Hematopoietic multipotent progenitor cell treated with erythropoietin and hydrocortisone succinate and interleukin-3 and kit ligand, for 17 days (in vitro differentiated cells): ENCODE measurements around the gene TRAPPC10.

ENCODE experiments used
- DNase-seq: peaks from one replicate; pipeline ENCODE4 v3.0.0-alpha.2; 2015; ENCODE audit warnings: low spot score

Gene TRAPPC10

GRCh38 chr21:44039828-44040227 lies 27.7 kb downstream of the TRAPPC10 start:
- DNase-seq = no peak

GRCh38 chr21:44043613-44044012 lies 31.5 kb downstream of the TRAPPC10 start:
- DNase-seq = no peak

DNA sequence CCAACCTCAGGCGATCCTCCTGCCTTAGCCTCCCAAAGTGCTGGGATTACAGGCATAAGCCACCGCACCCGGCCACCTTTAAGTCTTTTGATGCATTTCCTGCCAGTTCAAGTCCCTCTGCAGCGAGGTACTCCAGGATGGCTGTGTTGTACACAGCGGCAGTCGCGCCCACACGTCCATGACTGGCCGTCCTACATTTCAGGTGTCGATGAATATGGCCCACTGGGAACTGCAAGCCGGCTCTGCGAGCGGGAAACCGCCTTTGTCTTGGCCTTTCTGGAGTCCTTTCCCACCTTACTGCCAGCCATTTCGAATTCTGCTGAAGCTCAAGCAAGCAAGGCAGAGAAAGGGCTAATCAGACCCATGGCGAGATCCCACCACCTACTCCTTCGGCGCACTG lies 34.6 kb downstream of the TRAPPC10 start:
- no peak for DNase-seq

DNA sequence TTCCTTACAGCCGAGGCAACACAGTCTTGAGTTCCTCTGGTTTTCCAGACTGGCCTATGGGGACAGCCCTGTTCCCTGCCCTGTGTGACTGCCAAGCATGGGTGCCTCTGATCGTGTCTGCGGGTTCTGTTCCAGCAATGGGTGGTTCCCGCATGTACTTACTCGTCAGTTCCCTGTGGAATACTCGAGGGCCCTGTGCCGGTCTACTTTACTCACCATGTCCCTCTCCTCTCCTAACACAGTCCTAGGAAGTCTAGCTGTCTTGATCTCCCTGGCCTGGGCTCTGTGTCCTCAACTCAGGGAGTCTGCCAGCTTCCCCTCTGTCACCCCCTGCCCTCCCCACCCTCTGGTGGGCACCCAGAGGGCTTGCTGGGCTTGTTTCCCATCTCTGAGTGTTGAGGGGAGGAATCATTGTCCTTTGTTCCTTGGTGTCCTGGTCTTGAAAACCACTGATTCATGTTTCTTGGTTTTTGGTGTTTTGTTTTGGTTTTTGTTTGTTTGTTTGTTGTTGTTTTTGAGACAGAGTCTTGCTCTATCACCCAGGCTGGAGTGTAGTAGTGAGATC lies 36.0 kb downstream of the TRAPPC10 start:
- DNase-seq = no peak

DNA sequence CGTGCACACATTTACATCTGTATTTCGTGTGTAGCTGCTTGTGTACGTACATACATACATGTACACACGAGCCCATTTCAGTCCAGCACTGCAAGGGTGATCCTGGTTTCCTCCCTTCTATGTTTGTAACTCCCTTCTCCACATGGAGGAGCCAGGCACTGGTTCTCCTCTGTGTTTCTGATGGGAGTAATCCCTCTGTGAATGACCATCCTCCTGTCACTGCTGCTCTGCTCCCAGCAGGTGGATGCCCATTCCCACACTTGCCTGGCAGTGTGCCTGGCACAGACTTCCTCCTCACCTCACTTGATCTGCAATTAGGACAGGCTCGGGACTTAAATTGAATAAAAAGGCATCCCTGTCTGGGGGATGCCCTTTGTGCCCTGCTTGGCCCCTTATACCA lies 37.1 kb downstream of the TRAPPC10 start:
- DNase-seq = no peak

DNA sequence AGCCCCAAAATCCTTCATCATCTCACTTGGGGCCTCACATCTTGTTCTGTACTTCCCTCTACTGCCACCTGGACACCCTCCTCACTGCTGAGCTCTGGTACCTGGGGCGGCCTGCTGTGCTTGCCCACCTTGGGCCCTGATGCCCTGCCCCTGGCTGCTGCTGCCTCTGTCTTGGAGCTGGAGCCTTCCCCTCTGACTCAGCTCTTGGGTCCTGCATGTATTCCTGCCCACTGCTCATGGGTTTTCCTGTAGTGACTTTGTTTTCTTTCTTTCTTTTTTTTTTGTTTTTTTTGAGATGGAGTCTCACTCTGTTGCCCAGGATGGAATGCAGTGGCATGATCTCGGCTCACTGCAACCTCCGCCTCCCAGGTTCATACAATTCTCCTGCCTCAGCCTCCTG lies 37.5 kb downstream of the TRAPPC10 start:
- no peak for DNase-seq

DNA sequence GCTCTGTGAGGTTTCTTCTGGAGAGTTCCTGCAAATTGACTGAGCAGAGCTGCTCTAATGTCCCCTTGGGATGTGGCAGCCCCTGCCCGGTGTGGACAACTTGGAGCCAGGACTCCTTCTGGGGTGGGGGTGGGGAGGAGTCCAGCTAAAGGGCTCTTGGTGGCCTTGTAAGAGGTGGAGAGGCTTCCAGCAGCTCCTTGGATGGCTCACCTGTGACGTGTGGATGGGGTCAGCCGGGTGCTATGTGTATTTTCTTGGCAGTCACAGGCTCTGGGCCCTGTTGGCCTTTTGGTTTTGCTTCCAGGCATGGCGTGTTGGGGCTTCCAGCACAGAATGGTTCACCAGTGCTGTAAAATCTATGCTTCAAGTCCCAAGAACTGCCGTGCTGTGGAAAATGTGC lies 38.2 kb downstream of the TRAPPC10 start:
- DNase-seq = no peak

DNA sequence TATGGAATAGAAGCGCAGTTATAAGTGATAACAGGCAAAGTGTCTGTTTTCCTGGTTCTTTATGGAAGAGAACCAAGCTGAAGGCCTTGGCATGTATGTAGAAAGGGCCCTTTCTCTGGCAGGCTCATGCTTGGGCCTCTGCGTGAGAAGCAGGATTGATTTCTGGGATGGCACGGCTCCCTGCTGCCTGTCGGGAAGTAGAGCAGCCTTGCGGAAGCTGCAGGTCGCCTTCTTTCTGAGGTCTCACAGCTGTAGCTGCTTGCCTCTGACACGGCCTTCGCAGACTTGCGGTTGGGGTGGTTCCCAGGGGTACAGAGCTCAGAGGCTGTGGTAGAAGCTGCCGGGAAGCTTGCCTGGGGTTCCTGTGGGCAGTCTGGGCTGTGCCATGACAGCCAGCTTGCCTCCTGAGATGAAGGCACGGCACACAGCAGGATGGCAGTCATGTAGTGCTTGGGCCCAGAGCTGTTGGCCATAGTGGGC lies 39.4 kb downstream of the TRAPPC10 start:
- no peak for DNase-seq

- no peak for DNase-seq
These were observed 40.1 kb downstream of the TRAPPC10 start for GRCh38 chr21:44052071-44052829.

GRCh38 chr21:44052830-44053226 lies 40.7 kb downstream of the TRAPPC10 start:
- no peak for DNase-seq

DNA sequence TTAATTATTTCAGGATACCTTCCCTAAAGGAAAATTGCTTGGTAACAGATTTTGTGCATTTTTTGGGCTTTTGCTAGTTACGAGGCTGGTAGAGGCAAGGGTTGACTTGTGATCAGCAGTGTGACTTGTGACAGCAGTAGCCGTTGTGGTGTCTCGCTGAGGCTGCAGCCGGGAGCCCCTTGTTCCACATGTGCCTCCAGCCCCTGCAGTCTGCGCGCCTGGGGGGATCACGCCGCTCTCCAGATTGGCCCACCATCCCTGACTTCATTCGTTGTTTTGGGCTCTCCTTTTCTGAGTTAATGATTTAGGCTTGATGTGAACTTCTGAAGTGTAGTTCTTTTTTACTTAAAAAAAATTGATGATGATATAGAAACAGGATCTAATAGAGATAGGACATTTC lies 41.5 kb downstream of the TRAPPC10 start:
- DNase-seq = no peak

DNA sequence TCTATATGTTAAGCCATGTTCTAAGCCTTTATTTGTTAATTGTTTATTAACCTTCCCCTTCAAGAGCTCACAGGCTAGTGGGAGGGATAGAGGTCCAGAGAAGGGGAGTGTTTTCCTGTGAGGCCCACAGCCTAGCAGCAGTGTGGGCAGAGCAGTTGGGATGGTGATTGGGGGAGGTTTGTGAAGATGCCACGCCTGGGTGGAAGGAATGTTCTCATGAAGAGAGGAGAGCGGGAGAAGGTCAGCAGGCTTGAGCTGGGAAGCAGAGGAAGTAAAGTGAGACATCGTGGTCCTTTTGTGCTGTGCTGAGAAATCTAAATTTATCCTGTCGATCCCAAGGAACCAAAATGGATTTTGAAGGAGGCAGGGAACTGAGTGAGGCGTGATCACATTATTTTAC lies 42.6 kb downstream of the TRAPPC10 start:
- no peak for DNase-seq

GRCh38 chr21:44057055-44057454 lies 44.9 kb downstream of the TRAPPC10 start:
- no peak for DNase-seq

DNA sequence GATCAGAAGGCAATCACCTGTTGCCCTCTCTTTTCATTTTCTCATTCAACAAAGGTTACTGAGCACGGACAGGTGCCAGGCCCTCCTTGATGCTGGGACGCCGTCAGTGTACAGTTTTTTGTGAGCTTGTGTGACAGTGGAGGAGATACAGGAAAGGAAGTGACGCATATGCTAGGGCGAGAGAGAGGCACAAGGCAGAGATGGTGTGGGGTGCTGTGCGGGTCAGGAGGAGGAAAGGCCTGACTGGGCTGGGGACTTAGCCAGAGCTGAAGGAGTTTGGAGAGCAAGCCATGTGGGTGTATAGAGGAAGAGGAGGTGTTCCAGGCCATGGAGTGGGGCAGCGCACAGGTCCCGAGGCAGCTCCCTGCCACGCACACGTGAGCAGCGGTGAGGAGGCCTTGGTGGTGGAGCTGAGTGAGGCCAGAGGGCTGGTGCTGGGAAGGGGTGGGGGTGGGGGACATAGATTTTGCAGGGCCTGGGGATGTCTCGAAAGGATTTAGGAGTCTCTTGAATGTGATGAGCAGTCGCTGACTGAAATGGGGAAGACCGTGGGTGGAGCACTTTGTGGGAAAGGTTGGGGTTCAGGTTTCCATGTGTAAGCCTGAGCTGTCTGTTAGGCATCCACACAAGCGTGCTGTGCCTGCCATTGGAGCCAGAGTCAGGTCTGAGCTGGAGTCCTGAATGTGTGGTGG lies 46.0 kb downstream of the TRAPPC10 start:
- DNase-seq = no peak

DNA sequence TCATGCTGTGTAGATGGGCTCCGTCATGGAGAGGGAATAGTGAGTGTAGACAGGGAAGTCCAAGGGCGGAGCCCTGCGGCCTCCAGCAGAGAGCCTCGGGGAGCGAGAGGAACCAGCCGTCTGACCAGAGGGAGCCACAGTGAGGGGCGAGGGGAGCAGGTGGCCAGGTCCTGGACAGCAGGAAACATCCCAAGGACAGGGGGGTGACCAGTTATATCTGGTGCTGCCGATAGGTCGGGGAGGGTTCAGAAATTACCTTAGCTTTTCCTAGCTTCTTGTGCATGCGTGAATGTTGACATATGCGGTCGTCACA lies 46.5 kb downstream of the TRAPPC10 start:
- no peak for DNase-seq

- DNase-seq = no peak
These were observed 46.9 kb downstream of the TRAPPC10 start for GRCh38 chr21:44058981-44059380.

DNA sequence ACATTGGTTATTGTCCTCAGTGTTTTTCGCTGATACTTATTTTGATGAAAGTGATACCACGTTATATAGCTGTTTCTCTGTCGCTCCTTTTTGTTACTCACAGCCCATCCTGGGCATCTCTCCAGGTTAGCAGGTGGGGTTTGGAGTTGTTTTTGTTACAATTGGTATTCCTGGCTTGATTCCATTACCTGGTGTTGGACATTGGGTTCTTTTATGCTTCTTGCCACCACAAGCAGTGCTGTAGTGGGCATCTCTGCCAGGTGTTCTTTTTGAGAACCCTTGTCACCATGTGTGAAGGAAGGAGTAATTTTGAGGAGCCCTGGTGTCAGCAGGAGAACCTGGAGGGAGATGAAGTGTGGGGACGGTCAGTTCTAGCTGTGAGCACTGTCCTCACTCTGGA lies 47.6 kb downstream of the TRAPPC10 start:
- DNase-seq = no peak

DNA sequence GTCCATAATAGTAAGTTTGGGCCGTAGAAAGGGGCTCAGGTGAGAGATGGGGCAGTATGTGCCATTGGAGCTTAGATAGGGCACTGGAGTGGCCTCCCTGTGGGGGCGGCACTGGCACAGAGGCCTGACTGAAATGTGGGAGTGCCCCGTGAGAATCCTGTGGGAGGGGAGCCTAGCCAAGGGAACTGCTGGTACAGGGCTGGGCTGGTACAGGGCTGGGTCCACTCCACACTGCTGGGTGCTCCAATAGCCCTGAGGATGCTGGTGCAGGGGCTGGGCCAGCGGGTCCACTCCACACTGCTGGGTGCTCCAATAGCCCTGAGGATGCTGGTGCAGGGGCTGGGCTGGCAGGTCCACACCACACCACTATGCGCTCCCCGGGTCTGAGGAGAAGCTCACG lies 50.3 kb downstream of the TRAPPC10 start:
- no peak for DNase-seq

DNA sequence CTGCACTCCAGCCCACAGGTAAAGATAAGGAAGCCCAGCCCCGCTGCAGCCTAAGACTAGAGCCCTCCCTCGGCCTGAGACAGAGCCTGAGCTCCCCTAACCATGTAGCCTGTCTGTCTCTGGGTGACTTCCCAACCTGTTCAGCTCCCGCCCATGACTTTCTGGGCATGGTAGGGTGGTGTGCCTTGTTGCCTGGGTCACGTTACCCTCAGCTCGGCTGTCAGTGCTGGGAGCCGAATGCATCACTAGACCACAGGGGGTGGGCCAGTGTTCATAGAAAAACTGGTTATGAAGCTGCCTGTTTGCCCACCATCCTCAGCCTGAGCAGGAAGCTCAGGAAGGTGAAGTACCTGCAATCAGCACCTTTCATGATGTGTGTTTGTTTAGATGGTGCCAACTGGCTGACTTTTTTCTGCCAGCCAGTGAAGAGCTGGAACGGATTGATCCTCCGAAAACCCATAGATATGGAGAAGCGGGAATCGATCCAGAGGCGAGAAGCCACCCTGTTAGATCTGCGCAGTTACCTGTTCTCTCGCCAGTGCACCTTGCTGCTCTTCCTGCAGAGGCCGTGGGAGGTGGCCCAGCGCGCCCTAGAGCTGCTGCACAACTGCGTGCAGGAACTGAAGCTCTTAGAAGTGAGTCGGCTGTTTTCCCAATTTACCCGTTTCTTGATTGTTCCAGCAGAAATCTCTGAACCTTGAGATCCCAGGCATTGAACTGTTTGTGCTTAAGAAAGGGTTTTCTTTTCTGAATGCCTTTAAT lies 51.2 kb downstream of the TRAPPC10 start:
- no peak for DNase-seq

- DNase-seq = no peak
These were observed 52.8 kb downstream of the TRAPPC10 start for GRCh38 chr21:44064852-44065403.

DNA sequence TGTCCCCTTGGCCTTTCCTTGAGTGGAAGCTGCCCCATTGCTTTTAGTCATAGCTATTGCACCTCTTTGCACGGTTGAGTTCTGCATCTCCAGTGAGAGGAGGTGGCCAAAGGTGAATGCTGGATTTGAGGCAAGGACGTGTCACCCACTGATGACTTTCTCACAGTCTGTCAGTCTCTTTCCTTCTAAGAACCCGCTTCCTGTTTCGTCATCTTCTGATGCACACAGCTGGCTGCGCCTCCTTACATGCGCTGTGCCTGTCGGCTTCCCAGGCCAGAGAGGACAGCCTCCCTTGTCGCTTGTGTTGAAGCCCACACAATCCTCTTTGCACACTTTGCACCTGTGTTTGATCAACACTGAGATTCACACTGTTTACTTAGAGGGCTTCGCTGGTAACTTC lies 53.3 kb downstream of the TRAPPC10 start:
- DNase-seq = no peak

- DNase-seq = no peak
These were observed 54.0 kb downstream of the TRAPPC10 start for GRCh38 chr21:44066116-44066515.
